OCI-M1 (cell line): ENCODE data around the gene SCYGR7.
A peak's percentile ranks its signal among the peaks of the same experiment; 100 is the strongest.

Experiments used
- DNase-seq: peaks from one replicate; lab custom pipeline; 2025; lab: John Stamatoyannopoulos, UW

SCYGR7 gene

GRCh38 chr2:227759411-227760118, 31.4 kb downstream of the SCYGR7 start:
- no peak for DNase-seq

GRCh38 chr2:227761740-227762476, 33.8 kb downstream of the SCYGR7 start:
- DNase-seq, result no peak

- DNase-seq, result no peak
These were observed 37.7 kb downstream of the SCYGR7 start for GRCh38 chr2:227765788-227766372.

- DNase-seq, result peak; percentile 78
These were observed 38.3 kb downstream of the SCYGR7 start for GRCh38 chr2:227766373-227766883.

- no peak for DNase-seq
These were observed 39.7 kb downstream of the SCYGR7 start for GRCh38 chr2:227767830-227768229.

- DNase-seq, result no peak
These were observed 44.1 kb downstream of the SCYGR7 start for GRCh38 chr2:227772197-227772661.

GRCh38 chr2:227772932-227773331, 44.8 kb downstream of the SCYGR7 start:
- no peak for DNase-seq

GRCh38 chr2:227774011-227774624, 46.0 kb downstream of the SCYGR7 start:
- no peak for DNase-seq

- no peak for DNase-seq
These were observed 47.0 kb downstream of the SCYGR7 start for GRCh38 chr2:227774895-227775842.
